Measurements from ENCODE around the gene PJA2. TPM values are rescaled to one million over a fixed set of nuclear protein-coding genes. Genes with fewer than 3 reads are reported as not detected.

PJA2 gene
- total and polyA plus RNA-seq, 2 donors (not counting 1 experiment from before 2014, with no cell fraction given) = 21.3 to 90.4 TPM

GRCh38 chr5:109299557-109299956 lies 110.2 kb downstream of the PJA2 start:
- ATAC-seq (ENCODE audit: low read depth) (no peak), DNase-seq (no peak)
- H3K4me2 ChIP-seq (replicated peaks; ENCODE audit: low read depth, low read length, poor library complexity, severe bottlenecking) = no peak overlapping the region
- TF ChIP-seq CTCF (IDR thresholded peaks at IDR 0.05) = no peak
- no peak for TF ChIP-seq EZH2 (IDR thresholded peaks at IDR 0.05; ENCODE audit: borderline replicate concordance, insufficient read depth, low read depth, low read length, poor library complexity, severe bottlenecking)
- no peaks in the 10 kb centered on the region for H3K36me3 ChIP-seq (replicated peaks in 1 of 2; ENCODE audit: control extremely low read depth in 1 of 2, control insufficient read depth in 1 of 2, extremely low read depth in 1 of 2, insufficient read depth in 2 of 2, low read length in 1 of 2)
- CTCF ChIA-PET = no interaction called here
- no peaks in the 10 kb centered on the region for H3K4me1 Mint-ChIP-seq
- no peak overlapping the region for H3K9ac ChIP-seq (ENCODE audit: low read length)
- POLR2A ChIA-PET = no interaction called here
- no peaks in the 10 kb centered on the region for H3K27me3 Mint-ChIP-seq
- no peak overlapping the region for H2AFZ ChIP-seq (ENCODE audit: insufficient read depth, low read depth, low read length, poor library complexity, severe bottlenecking)
- H4K20me1 ChIP-seq (ENCODE audit: control insufficient read depth, insufficient read depth, low read length, poor library complexity, severe bottlenecking) = no peaks in the 10 kb centered on the region
- H3K9me3 Mint-ChIP-seq (ENCODE audit: insufficient read depth) = no peaks in the 10 kb centered on the region
- no peak overlapping the region for H3K4me3 ChIP-seq (ENCODE audit: control extremely low read depth in 1 of 5, extremely low read depth in 1 of 5, insufficient read depth in 1 of 5, low read depth in 2 of 5, low read length in 4 of 5)
- H3K9me3 ChIP-seq (ENCODE audit: control extremely low read depth in 1 of 3, control insufficient read depth in 2 of 3, insufficient read depth in 1 of 3, low read length in 2 of 3) = no peaks in the 10 kb centered on the region
- H3K27ac ChIP-seq (ENCODE audit: low read length in 2 of 2) = no peak overlapping the region
- no peak overlapping the region for H3K4me3 Mint-ChIP-seq
- peaks cover 0 to 7% (median 1%) of the 10 kb centered on the region in 4 experiments for H3K27me3 ChIP-seq (replicated peaks in 1 of 4; ENCODE audit: control extremely low read depth in 1 of 4, control insufficient read depth in 3 of 4, insufficient read depth in 4 of 4, low read length in 3 of 4)
- intact Hi-C loops (cut with micrococcal nuclease) = no loop called here
- no peaks in the 10 kb centered on the region for H3K4me1 ChIP-seq (ENCODE audit: control insufficient read depth in 2 of 2, insufficient read depth in 2 of 2, low read length in 2 of 2)
- no peaks in the 10 kb centered on the region for H3K79me2 ChIP-seq (ENCODE audit: control insufficient read depth, insufficient read depth, low read length)
- 90% methylated on average over 6 of the region's 6 CpGs for WGBS (ENCODE audit: insufficient coverage)
- no peak overlapping the region for H3K27ac Mint-ChIP-seq

- Histone ChIP-seq H3K4me2 (replicated peaks; ENCODE audit: low read depth, low read length, poor library complexity, severe bottlenecking) (no peak overlapping the region), H3K27me3 (replicated peaks in 1 of 4; ENCODE audit: control extremely low read depth in 1 of 4, control insufficient read depth in 3 of 4, insufficient read depth in 4 of 4, low read length in 3 of 4) (peaks cover 0 to 2% (median 0%) of the 10 kb centered on the region in 4 experiments), H3K9ac (ENCODE audit: low read length) (no peak overlapping the region), H4K20me1 (ENCODE audit: control insufficient read depth, insufficient read depth, low read length, poor library complexity, severe bottlenecking) (no peaks in the 10 kb centered on the region), H3K79me2 (ENCODE audit: control insufficient read depth, insufficient read depth, low read length) (no peaks in the 10 kb centered on the region), H3K36me3 (replicated peaks in 1 of 2; ENCODE audit: control extremely low read depth in 1 of 2, control insufficient read depth in 1 of 2, extremely low read depth in 1 of 2, insufficient read depth in 2 of 2, low read length in 1 of 2) (no peaks in the 10 kb centered on the region), H3K27ac (ENCODE audit: low read length in 2 of 2) (no peak overlapping the region), H3K9me3 (ENCODE audit: control extremely low read depth in 1 of 3, control insufficient read depth in 2 of 3, insufficient read depth in 1 of 3, low read length in 2 of 3) (no peaks in the 10 kb centered on the region), H2AFZ (ENCODE audit: insufficient read depth, low read depth, low read length, poor library complexity, severe bottlenecking) (no peak overlapping the region), H3K4me3 (ENCODE audit: control extremely low read depth in 1 of 5, extremely low read depth in 1 of 5, insufficient read depth in 1 of 5, low read depth in 2 of 5, low read length in 4 of 5) (no peak overlapping the region), H3K4me1 (ENCODE audit: control insufficient read depth in 2 of 2, insufficient read depth in 2 of 2, low read length in 2 of 2) (no peaks in the 10 kb centered on the region)
- POLR2A ChIA-PET = interaction anchor here (0.7 kb wide), 1 partner anchor 11 kb away, joined by 4 read pairs; no protein-coding TSS in a partner anchor
- Mint-ChIP-seq H3K4me1 (no peaks in the 10 kb centered on the region), H3K9me3 (ENCODE audit: insufficient read depth) (no peaks in the 10 kb centered on the region), H3K4me3 (no peak overlapping the region), H3K27me3 (no peaks in the 10 kb centered on the region), H3K27ac (no peak overlapping the region)
- CTCF ChIA-PET = no interaction called here
- ATAC-seq (ENCODE audit: low read depth) (no peak), DNase-seq (no peak)
- intact Hi-C loops (cut with micrococcal nuclease) = no loop called here
- TF ChIP-seq EZH2 (IDR thresholded peaks at IDR 0.05; ENCODE audit: borderline replicate concordance, insufficient read depth, low read depth, low read length, poor library complexity, severe bottlenecking) (no peak), CTCF (IDR thresholded peaks at IDR 0.05) (no peak)
- WGBS (ENCODE audit: insufficient coverage) = 0% methylated on average over 1 of the region's 4 CpGs
These were observed 111.0 kb downstream of the PJA2 start for GRCh38 chr5:109298794-109299193.
